ENCODE data around the gene DAAM2. TPM values are rescaled to one million over a fixed set of nuclear protein-coding genes. Genes with fewer than 3 reads are reported as not detected.

DAAM2 gene
- polyA plus RNA-seq, 2 of the 4 experiments (the other 2 are of a cell fraction): not detected

GRCh38 chr6:39791311-39791710 is 865 bp upstream of the DAAM2 start (continued):
- TF ChIP-seq CTCF (IDR thresholded peaks at IDR 0.05) (no peak), HOXB13 (CRISPR knock-in tag; IDR thresholded peaks at IDR 0.05; ENCODE audit: low read depth) (no peak), MYC (IDR thresholded peaks at IDR 0.05; ENCODE audit: borderline replicate concordance, low read length) (no peak), PBX3 (IDR thresholded peaks at IDR 0.05) (no peak), HOXA7 (CRISPR knock-in tag; IDR thresholded peaks at IDR 0.05) (no peak)

- H3K4me1 ChIP-seq: no peaks in the 10 kb centered on the region
- no peak for TF ChIP-seq CEBPB (IDR thresholded peaks at IDR 0.05)
- TF ChIP-seq KDM5A (IDR thresholded peaks at IDR 0.05): no peak
- TF ChIP-seq NPAS2 (CRISPR knock-in tag; IDR thresholded peaks at IDR 0.05; ENCODE audit: borderline replicate concordance): no peak
- TF ChIP-seq ZFP36 (IDR thresholded peaks at IDR 0.05; ENCODE audit: borderline replicate concordance, partially characterized antibody): no peak
- no peak for TF ChIP-seq MAZ (IDR thresholded peaks at IDR 0.05; ENCODE audit: borderline replicate concordance, low read depth, low read length)
- TF ChIP-seq HOXB13 (CRISPR knock-in tag; IDR thresholded peaks at IDR 0.05; ENCODE audit: low read depth): no peak
- TF ChIP-seq SREBF2 (IDR thresholded peaks at IDR 0.05): no peak
- no peak for TF ChIP-seq TFCP2L1 (CRISPR knock-in tag; IDR thresholded peaks at IDR 0.05)
- TF ChIP-seq ELK1 (IDR thresholded peaks at IDR 0.05; ENCODE audit: low read depth, low read length): no peak
- TF ChIP-seq CHD4 (IDR thresholded peaks at IDR 0.05; ENCODE audit: borderline replicate concordance): no peak
- TF ChIP-seq MAX (IDR thresholded peaks at IDR 0.05): no peak
- no peak for TF ChIP-seq HOXB5 (CRISPR knock-in tag; IDR thresholded peaks at IDR 0.05)
- no peak for TF ChIP-seq CBX2 (IDR thresholded peaks at IDR 0.05; ENCODE audit: borderline replicate concordance, low read depth)
- no peak for TF ChIP-seq RCOR1 (IDR thresholded peaks at IDR 0.05; ENCODE audit: low read depth, low read length)
- TF ChIP-seq ZC3H11A (IDR thresholded peaks at IDR 0.05): no peak
- TF ChIP-seq ATOH8 (CRISPR knock-in tag; IDR thresholded peaks at IDR 0.05; ENCODE audit: low read depth): no peak
- no peak for TF ChIP-seq TP53 (CRISPR knock-in tag; IDR thresholded peaks at IDR 0.05)
- TF ChIP-seq USF2 (IDR thresholded peaks at IDR 0.05): no peak
- ChIA-PET POLR2A (no interaction called here), CTCF (interaction anchor here (0.7 to 1.2 kb wide), 3 partner anchors 11 to 430 kb away, joined by 3 read pairs; no protein-coding TSS in a partner anchor)
- DNase-seq (ENCODE audit: low read depth in 1 of 2, low spot score in 1 of 2): no peak
- FAIRE-seq: no peak
- peak overlapping the region in 1 of 2 experiments; percentile 66; a peak in 2 of 6 replicates for H3K27ac ChIP-seq
- peak overlapping the region; percentile 85 for H3K4me2 ChIP-seq
- 37% methylated on average over 11 of the region's 29 CpGs for WGBS (ENCODE audit: missing lambda C conversion rate)
- no peaks in the 10 kb centered on the region for H3K9me3 ChIP-seq
- H3K4me3 ChIP-seq: peak overlapping the region; percentile 41
- peak in 1 of 2 experiments; percentile 43; a peak in 1 of 6 replicates for ATAC-seq
These were observed 619 bp downstream of the DAAM2 start for GRCh38 chr6:39792540-39793450.
